SU-DHL-6 (cell line): ENCODE results near the gene CCDC127.

Experiments used
- H2AFZ ChIP-seq: fragments of 200-600 bp; sonication (generic); 2 replicates; pipeline ENCODE4 v1.6.1; 2014; ENCODE audit warnings: low read depth, mild to moderate bottlenecking, moderate library complexity, mixed read lengths, antibody characterized with exemption, low read length; ENCODE audit not compliant: severe bottlenecking
- H3F3A ChIP-seq: fragments of 200-600 bp; shearing (Covaris generic); 2 replicates; pipeline ENCODE4 v1.6.0; 2016; ENCODE audit warnings: antibody characterized with exemption, mild to moderate bottlenecking; ENCODE audit not compliant: insufficient read depth
- H3K27ac ChIP-seq: fragments of 200-600 bp; sonication (generic); 2 replicates; pipeline ENCODE4 v1.5.1; 2016; ENCODE audit warnings: low read depth, mild to moderate bottlenecking, low read length, moderate library complexity, mixed read lengths
- H3K27me3 ChIP-seq: fragments of 200-600 bp; sonication (generic), shearing (Covaris generic); 2 replicates; pipeline ENCODE4 v1.6.0; 2014; ENCODE audit warnings: mild to moderate bottlenecking, low read length
- H3K36me3 ChIP-seq: fragments of 200-600 bp; sonication (generic); 2 replicates; pipeline ENCODE4 v1.6.1; 2014; ENCODE audit warnings: mild to moderate bottlenecking, low read length, mixed read lengths
- H3K4me2 ChIP-seq: fragments of 300-600, 200-600 bp; shearing (Covaris generic), sonication (generic); 2 replicates; pipeline ENCODE4 v1.6.0; 2014; ENCODE audit warnings: low read length, low read depth, mild to moderate bottlenecking; ENCODE audit not compliant: poor library complexity, severe bottlenecking
- H3K4me3 ChIP-seq: fragments of 200-600 bp; sonication (generic); 2 replicates; pipeline ENCODE4 v1.5.1; 2014; ENCODE audit warnings: antibody characterized with exemption, low read length, mild to moderate bottlenecking, mixed read lengths; ENCODE audit not compliant: insufficient read depth, poor library complexity, severe bottlenecking
- H3K79me2 ChIP-seq: fragments of 200-600 bp; sonication (generic); 2 replicates; pipeline ENCODE4 v1.6.1; 2014; ENCODE audit warnings: mild to moderate bottlenecking, low read length, moderate library complexity; ENCODE audit not compliant: insufficient read depth
- H3K9ac ChIP-seq: fragments of 200-600 bp; sonication (generic); 2 replicates; pipeline ENCODE4 v1.7.0; 2014; ENCODE audit warnings: mild to moderate bottlenecking, low read length
- H3K9me2 ChIP-seq: fragments of 200-600 bp; sonication (generic); replicated peaks from 2 replicates; pipeline ENCODE4 v1.6.1; 2014; ENCODE audit warnings: low read length; ENCODE audit not compliant: insufficient read depth
- H3K9me3 ChIP-seq: fragments of 200-600 bp; sonication (generic); 2 replicates; pipeline ENCODE4 v1.6.1; 2014; ENCODE audit warnings: low read length, mixed read lengths; ENCODE audit not compliant: insufficient read depth
- H4K20me1 ChIP-seq: fragments of 200-600 bp; sonication (generic); 2 replicates; pipeline ENCODE4 v1.6.1; 2014; ENCODE audit warnings: low read depth, mild to moderate bottlenecking, antibody characterized with exemption, low read length, moderate library complexity, mixed read lengths
- CTCF ChIP-seq: fragments of 200-600 bp; sonication (generic); IDR thresholded peaks from one replicate; pipeline ENCODE4 v1.5.1; 2017; ENCODE audit warnings: antibody characterized with exemption, mild to moderate bottlenecking, low read length, moderate library complexity; ENCODE audit not compliant: insufficient read depth, poor library complexity, severe bottlenecking
- EZH2phosphoT487 ChIP-seq: fragments of 200-600 bp; sonication (generic), shearing (Covaris generic); conservative IDR thresholded peaks from 2 replicates; pipeline ENCODE4 v1.6.1; 2018; ENCODE audit warnings: mild to moderate bottlenecking, antibody characterized with exemption, low read length, moderate library complexity, mixed read lengths

CCDC127 gene

GRCh38 chr5:149745-150485 lies 68.0 kb downstream of the CCDC127 start:
- Histone ChIP-seq H3K36me3 (no peaks in the 10 kb centered on the region), H4K20me1 (no peaks in the 10 kb centered on the region), H3K4me3 (no peak overlapping the region), H3K9me2 (no peaks in the 10 kb centered on the region), H3K79me2 (no peaks in the 10 kb centered on the region), H3F3A (no peaks in the 10 kb centered on the region), H3K4me2 (no peak overlapping the region), H3K9me3 (peaks cover 19% of the 10 kb centered on the region; the same call in 1 of the 2 replicates), H3K9ac (no peak overlapping the region), H3K27ac (no peak overlapping the region), H2AFZ (no peak overlapping the region), H3K27me3 (no peaks in the 10 kb centered on the region)
- TF ChIP-seq EZH2phosphoT487 (no peak), CTCF (no peak)

GRCh38 chr5:147751-148150 lies 70.2 kb downstream of the CCDC127 start:
- H3K27ac ChIP-seq: no peak overlapping the region
- no peaks in the 10 kb centered on the region for H4K20me1 ChIP-seq
- no peaks in the 10 kb centered on the region for H3K9me2 ChIP-seq
- no peak overlapping the region for H3K4me2 ChIP-seq
- no peak for TF ChIP-seq EZH2phosphoT487
- TF ChIP-seq CTCF: no peak
- no peaks in the 10 kb centered on the region for H3F3A ChIP-seq
- H3K9me3 ChIP-seq: peaks cover 19% of the 10 kb centered on the region; the same call in 1 of the 2 replicates
- no peak overlapping the region for H3K9ac ChIP-seq
- no peaks in the 10 kb centered on the region for H3K79me2 ChIP-seq
- H3K27me3 ChIP-seq: no peaks in the 10 kb centered on the region
- H3K36me3 ChIP-seq: no peaks in the 10 kb centered on the region
- no peak overlapping the region for H2AFZ ChIP-seq
- H3K4me3 ChIP-seq: no peak overlapping the region
